ENCODE results near the gene NRP1.

Gene NRP1

GRCh38 chr10:33256458-33256857 is 78.0 kb downstream of the NRP1 start:
- no peak for DNase-seq

- DNase-seq: no peak
Observed at GRCh38 chr10:33254556-33255160, 79.8 kb downstream of the NRP1 start.

GRCh38 chr10:33253411-33253810 is 81.1 kb downstream of the NRP1 start:
- no peak for DNase-seq

- DNase-seq: no peak
Observed at GRCh38 chr10:33252794-33253203, 81.7 kb downstream of the NRP1 start.

- no peak for DNase-seq
Observed at GRCh38 chr10:33252324-33252723, 82.1 kb downstream of the NRP1 start.

- no peak for DNase-seq
Observed at GRCh38 chr10:33249659-33250345, 84.7 kb downstream of the NRP1 start.

GRCh38 chr10:33249137-33249536 is 85.3 kb downstream of the NRP1 start:
- DNase-seq: peak; percentile 21

GRCh38 chr10:33248638-33249037 is 85.8 kb downstream of the NRP1 start:
- DNase-seq: peak; percentile 82

- DNase-seq: no peak
Observed at GRCh38 chr10:33247221-33247922, 87.1 kb downstream of the NRP1 start.

- DNase-seq: no peak
Observed at GRCh38 chr10:33245343-33245742, 89.1 kb downstream of the NRP1 start.

GRCh38 chr10:33244354-33244967 is 90.0 kb downstream of the NRP1 start:
- DNase-seq: no peak

- DNase-seq: no peak
Observed at GRCh38 chr10:33243703-33244102, 90.8 kb downstream of the NRP1 start.

- no peak for DNase-seq
Observed at GRCh38 chr10:33242931-33243330, 91.5 kb downstream of the NRP1 start.

GRCh38 chr10:33241351-33241750 is 93.1 kb downstream of the NRP1 start:
- no peak for DNase-seq

- DNase-seq: no peak
Observed at GRCh38 chr10:33240931-33241330, 93.5 kb downstream of the NRP1 start.

- DNase-seq: no peak
Observed at GRCh38 chr10:33240258-33240657, 94.2 kb downstream of the NRP1 start.

GRCh38 chr10:33239257-33239656 is 95.2 kb downstream of the NRP1 start:
- DNase-seq: no peak

- no peak for DNase-seq
Observed at GRCh38 chr10:33238643-33239042, 95.8 kb downstream of the NRP1 start.

- DNase-seq: no peak
Observed at GRCh38 chr10:33237736-33238624, 96.5 kb downstream of the NRP1 start.

GRCh38 chr10:33236916-33237315 is 97.6 kb downstream of the NRP1 start:
- DNase-seq: no peak

GRCh38 chr10:33235951-33236350 is 98.5 kb downstream of the NRP1 start:
- DNase-seq: no peak

- no peak for DNase-seq
Observed at GRCh38 chr10:33235251-33235884, 99.1 kb downstream of the NRP1 start.
